ENCODE data around the gene EXT2.
A peak's percentile ranks its signal among the peaks of the same experiment; 100 is the strongest.

The EXT2 gene

GRCh38 chr11:44095506-44096359 is at the start of gene EXT2:
Gene EXT2, plus strand, starts transcription at chr11:44095678. Its CDS starts 12,035 bp downstream, at chr11:44107713.
- DNase-seq (ENCODE audit: low spot score) (peak; percentile 96), FAIRE-seq (peak; percentile 61)

GRCh38 chr11:44046182-44046581 is 49.3 kb upstream of the EXT2 start:
- DNase-seq (ENCODE audit: low spot score) (no peak), FAIRE-seq (no peak)

- DNase-seq (ENCODE audit: low spot score) (no peak), FAIRE-seq (no peak)
Measured at GRCh38 chr11:44047298-44047697, 48.2 kb upstream of the EXT2 start.

- FAIRE-seq (no peak), DNase-seq (ENCODE audit: low spot score) (no peak)
Measured at GRCh38 chr11:44047931-44048431, 47.5 kb upstream of the EXT2 start, which contains the start of gene ACCSL. Gene ACCSL, plus strand, starts transcription at chr11:44047981. Its CDS starts 56 bp downstream, at chr11:44048037.

- FAIRE-seq: no peak
- no peak for DNase-seq (ENCODE audit: low spot score)
Measured at GRCh38 chr11:44049832-44050231, 45.6 kb upstream of the EXT2 start.

- no peak for FAIRE-seq
- no peak for DNase-seq (ENCODE audit: low spot score)
Measured at GRCh38 chr11:44051171-44051570, 44.3 kb upstream of the EXT2 start.

GRCh38 chr11:44057340-44057739 is 38.1 kb upstream of the EXT2 start:
- no peak for FAIRE-seq

GRCh38 chr11:44058275-44058674 is 37.2 kb upstream of the EXT2 start:
- DNase-seq (ENCODE audit: low spot score) (no peak), FAIRE-seq (no peak)

More at GRCh38 chr11:44057340-44057739, 38.1 kb upstream of the EXT2 start:
- DNase-seq (ENCODE audit: low spot score): no peak

- no peak for FAIRE-seq
- no peak for DNase-seq (ENCODE audit: low spot score)
Measured at GRCh38 chr11:44065161-44065661, 30.3 kb upstream of the EXT2 start.

GRCh38 chr11:44065841-44066731 is 29.4 kb upstream of the EXT2 start, which contains the start of gene ACCS:
Gene ACCS, plus strand, starts transcription at chr11:44066270. Its CDS starts 1,358 bp downstream, at chr11:44067628.
- DNase-seq (ENCODE audit: low spot score) (peak; percentile 73), FAIRE-seq (no peak)

GRCh38 chr11:44066732-44067141 is 28.7 kb upstream of the EXT2 start:
- no peak for DNase-seq (ENCODE audit: low spot score)
- no peak for FAIRE-seq

- DNase-seq (ENCODE audit: low spot score): no peak
- FAIRE-seq: no peak
Measured at GRCh38 chr11:44067266-44067665, 28.2 kb upstream of the EXT2 start.

GRCh38 chr11:44068180-44068579 is 27.3 kb upstream of the EXT2 start:
- FAIRE-seq: no peak
- no peak for DNase-seq (ENCODE audit: low spot score)

- FAIRE-seq (no peak), DNase-seq (ENCODE audit: low spot score) (no peak)
Measured at GRCh38 chr11:44071157-44071556, 24.3 kb upstream of the EXT2 start.

- FAIRE-seq (peak; percentile 27), DNase-seq (ENCODE audit: low spot score) (no peak)
Measured at GRCh38 chr11:44072757-44073658, 22.5 kb upstream of the EXT2 start.

GRCh38 chr11:44078794-44079193 is 16.7 kb upstream of the EXT2 start:
- DNase-seq (ENCODE audit: low spot score): no peak
- no peak for FAIRE-seq

- no peak for FAIRE-seq
- no peak for DNase-seq (ENCODE audit: low spot score)
Measured at GRCh38 chr11:44079376-44079775, 16.1 kb upstream of the EXT2 start.

- FAIRE-seq: no peak
- DNase-seq (ENCODE audit: low spot score): no peak
Measured at GRCh38 chr11:44080951-44081350, 14.5 kb upstream of the EXT2 start.

- DNase-seq (ENCODE audit: low spot score) (no peak), FAIRE-seq (no peak)
Measured at GRCh38 chr11:44082645-44083044, 12.8 kb upstream of the EXT2 start.

- DNase-seq (ENCODE audit: low spot score) (no peak), FAIRE-seq (no peak)
Measured at GRCh38 chr11:44083433-44083832, 12.0 kb upstream of the EXT2 start.

All from urothelium cell line (cell line).